GM23338 (cell line): ENCODE results near the gene NUSAP1. TPM values are rescaled to one million over a fixed set of nuclear protein-coding genes. Genes with fewer than 3 reads are reported as not detected.

Experiments used
- ATAC-seq: fragments of 200-7000 bp; cut with Tn5 transposase; 3 replicates; pipeline ENCODE4 v1.9.1; 2020
- DNase-seq: peaks from one replicate; pipeline ENCODE4 v3.0.0-alpha.2; 2015; ENCODE audit warnings: low spot score
- H2AFZ ChIP-seq: fragments of 200-600 bp; sonication (generic); 2 replicates; pipeline ENCODE4 v1.8.0; 2016; ENCODE audit warnings: antibody characterized with exemption, mild to moderate bottlenecking, moderate library complexity
- H3F3A ChIP-seq: fragments of 200-600 bp; sonication (generic); replicated peaks from 2 replicates; pipeline ENCODE4 v1.8.0; 2017; ENCODE audit warnings: antibody characterized with exemption, mixed run types, low read depth
- H3K27ac ChIP-seq: fragments of 200-600 bp; sonication (generic); 2 replicates; pipeline ENCODE4 v1.6.1; 2016; ENCODE audit warnings: low read depth
- H3K27me3 ChIP-seq: fragments of 200-600 bp; sonication (generic); 2 replicates; pipeline ENCODE4 v1.8.0; 2016; ENCODE audit warnings: mild to moderate bottlenecking, mixed run types, moderate library complexity; ENCODE audit not compliant: insufficient read depth
- H3K36me3 ChIP-seq: fragments of 200-600 bp; sonication (generic); 2 replicates; pipeline ENCODE4 v1.8.0; 2016; ENCODE audit warnings: mild to moderate bottlenecking; ENCODE audit not compliant: insufficient read depth
- H3K4me1 ChIP-seq: fragments of 200-600 bp; sonication (generic); 2 replicates; pipeline ENCODE4 v1.8.0; 2016; ENCODE audit warnings: mild to moderate bottlenecking, moderate library complexity; ENCODE audit not compliant: insufficient read depth
- H3K4me2 ChIP-seq: fragments of 200-600 bp; sonication (generic); 2 replicates; pipeline ENCODE4 v1.7.1; 2017; ENCODE audit warnings: mixed run types
- H3K4me3 ChIP-seq: fragments of 200-600 bp; sonication (generic); 2 replicates; pipeline ENCODE4 v1.6.1; 2016; ENCODE audit warnings: mixed run types
- H3K79me2 ChIP-seq: fragments of 200-600 bp; sonication (generic); replicated peaks from 2 replicates; pipeline ENCODE4 v1.8.0; 2017; ENCODE audit warnings: mild to moderate bottlenecking; ENCODE audit not compliant: insufficient read depth
- H3K9me2 ChIP-seq: fragments of 200-600 bp; sonication (generic); 2 replicates; pipeline ENCODE4 v1.8.0; 2017; ENCODE audit not compliant: insufficient read depth
- H4K20me1 ChIP-seq: fragments of 200-600 bp; sonication (generic); replicated peaks from 2 replicates; pipeline ENCODE4 v1.8.0; 2017; ENCODE audit warnings: mild to moderate bottlenecking; ENCODE audit not compliant: insufficient read depth
- H3K27ac Mint-ChIP-seq: 2 replicates; pipeline ENCODE4 v1.8.0; 2020; ENCODE audit warnings: inconsistent platforms, mild to moderate bottlenecking, moderate library complexity, mixed read lengths
- H3K27me3 Mint-ChIP-seq: 3 replicates; pipeline ENCODE4 v1.8.0; 2022; ENCODE audit warnings: low read depth, mild to moderate bottlenecking, moderate library complexity, mixed read lengths, inconsistent platforms; ENCODE audit not compliant: insufficient read depth, poor library complexity
- H3K36me3 Mint-ChIP-seq: 3 replicates; pipeline ENCODE4 v1.8.0; 2021; ENCODE audit warnings: low read depth, mild to moderate bottlenecking, inconsistent platforms, moderate library complexity, mixed read lengths
- H3K4me1 Mint-ChIP-seq: 3 replicates; pipeline ENCODE4 v1.8.0; 2020; ENCODE audit warnings: mild to moderate bottlenecking, inconsistent platforms, mixed read lengths
- H3K4me3 Mint-ChIP-seq: 3 replicates; pipeline ENCODE4 v1.8.0; 2021; ENCODE audit warnings: moderate library complexity, mild to moderate bottlenecking, inconsistent platforms, mixed read lengths
- H3K9me3 Mint-ChIP-seq: 3 replicates; pipeline ENCODE4 v1.8.0; 2020; ENCODE audit warnings: moderate library complexity, mild to moderate bottlenecking, inconsistent platforms, mixed read lengths
- CREB1 ChIP-seq: fragments of 250-450 bp; sonication (Bioruptor Pico); IDR thresholded peaks from 2 replicates; pipeline ENCODE4 v1.5.0; 2020; ENCODE audit warnings: low read depth, mild to moderate bottlenecking, moderate library complexity
- JUNB ChIP-seq: IDR thresholded peaks from one replicate; pipeline ENCODE4 v1.6.1; 2016; ENCODE audit warnings: antibody characterized with exemption; ENCODE audit not compliant: unreplicated experiment
- POLR2AphosphoS5 ChIP-seq: IDR thresholded peaks from 2 replicates; pipeline ENCODE4 v1.6.1; 2016; ENCODE audit warnings: antibody characterized with exemption, low read depth
- STAT1 ChIP-seq: IDR thresholded peaks from one replicate; pipeline ENCODE4 v1.6.1; 2016; ENCODE audit warnings: antibody characterized with exemption; ENCODE audit not compliant: unreplicated experiment
- ZNF114 ChIP-seq: fragments of 250-450 bp; sonication (Bioruptor Pico); IDR thresholded peaks from 2 replicates; pipeline ENCODE4 v1.5.0; 2020; ENCODE audit warnings: mild to moderate bottlenecking, moderate library complexity
- polyA plus RNA-seq: library from polyadenylated mRNA; unstranded; fragments of >200 nt; fragmentation: Nextera tagmentation; extraction: Ambion mirVana; gene quantifications from 2 replicates; pipeline ENCODE4 v1.2.1, GENCODE V29; 2016
- total RNA-seq: library from RNA; depleted of rRNA; stranded (reverse); fragments of >200 nt; shearing (Covaris generic); gene quantifications from 2 replicates; pipeline ENCODE4 v1.2.3, GENCODE V29; 2014
- TF ChIP-seq, protein P1 (sequence below): fragments of 250-450 bp; sonication (Bioruptor Pico); IDR thresholded peaks from 2 replicates; pipeline ENCODE4 v1.5.0; 2020; ENCODE audit warnings: mild to moderate bottlenecking, moderate library complexity
- TF ChIP-seq, protein P2 (sequence below), 2 experiments: fragments of 200-600 bp in 1 of 2; sonication (generic) in 1 of 2; conservative IDR thresholded peaks; 2 replicates each; pipeline versions ENCODE4 v1.5.1 to v1.6.1; 2016 to 2017; ENCODE audit warnings: antibody characterized with exemption in 2 of 2, low read depth in 2 of 2, mild to moderate bottlenecking in 2 of 2, moderate library complexity in 1 of 2

The NUSAP1 gene
- total and polyA plus RNA-seq, 2 experiments from 2014 or later: 126 to 272 TPM

DNA sequence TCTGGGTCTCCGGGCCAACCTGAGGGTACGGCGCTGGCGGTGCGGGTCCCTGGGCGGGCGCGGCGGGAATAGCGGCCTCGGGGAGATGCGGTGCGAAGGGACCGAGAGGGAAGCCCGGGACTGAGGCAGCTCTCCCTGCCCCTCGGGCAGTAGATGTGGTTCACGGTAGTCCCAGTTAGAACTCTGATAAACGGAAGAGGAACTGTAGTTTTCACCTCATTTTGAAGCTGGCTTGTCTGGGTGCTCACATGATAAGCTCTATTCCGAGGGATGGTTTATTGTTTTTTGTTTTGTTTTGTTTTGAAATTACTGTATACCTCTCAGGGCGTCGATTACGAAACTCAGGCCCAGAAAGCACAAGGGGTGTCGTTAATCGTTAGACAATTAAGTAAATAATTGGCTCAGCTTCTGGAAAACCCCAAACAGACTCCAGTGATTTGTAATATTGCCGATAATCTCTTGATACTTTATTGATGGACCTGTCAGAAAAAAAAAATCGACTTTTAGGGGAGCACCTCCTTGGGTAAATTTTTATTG is 413 bp downstream of the NUSAP1 start (continued):
- TF ChIP-seq, protein P1, sequence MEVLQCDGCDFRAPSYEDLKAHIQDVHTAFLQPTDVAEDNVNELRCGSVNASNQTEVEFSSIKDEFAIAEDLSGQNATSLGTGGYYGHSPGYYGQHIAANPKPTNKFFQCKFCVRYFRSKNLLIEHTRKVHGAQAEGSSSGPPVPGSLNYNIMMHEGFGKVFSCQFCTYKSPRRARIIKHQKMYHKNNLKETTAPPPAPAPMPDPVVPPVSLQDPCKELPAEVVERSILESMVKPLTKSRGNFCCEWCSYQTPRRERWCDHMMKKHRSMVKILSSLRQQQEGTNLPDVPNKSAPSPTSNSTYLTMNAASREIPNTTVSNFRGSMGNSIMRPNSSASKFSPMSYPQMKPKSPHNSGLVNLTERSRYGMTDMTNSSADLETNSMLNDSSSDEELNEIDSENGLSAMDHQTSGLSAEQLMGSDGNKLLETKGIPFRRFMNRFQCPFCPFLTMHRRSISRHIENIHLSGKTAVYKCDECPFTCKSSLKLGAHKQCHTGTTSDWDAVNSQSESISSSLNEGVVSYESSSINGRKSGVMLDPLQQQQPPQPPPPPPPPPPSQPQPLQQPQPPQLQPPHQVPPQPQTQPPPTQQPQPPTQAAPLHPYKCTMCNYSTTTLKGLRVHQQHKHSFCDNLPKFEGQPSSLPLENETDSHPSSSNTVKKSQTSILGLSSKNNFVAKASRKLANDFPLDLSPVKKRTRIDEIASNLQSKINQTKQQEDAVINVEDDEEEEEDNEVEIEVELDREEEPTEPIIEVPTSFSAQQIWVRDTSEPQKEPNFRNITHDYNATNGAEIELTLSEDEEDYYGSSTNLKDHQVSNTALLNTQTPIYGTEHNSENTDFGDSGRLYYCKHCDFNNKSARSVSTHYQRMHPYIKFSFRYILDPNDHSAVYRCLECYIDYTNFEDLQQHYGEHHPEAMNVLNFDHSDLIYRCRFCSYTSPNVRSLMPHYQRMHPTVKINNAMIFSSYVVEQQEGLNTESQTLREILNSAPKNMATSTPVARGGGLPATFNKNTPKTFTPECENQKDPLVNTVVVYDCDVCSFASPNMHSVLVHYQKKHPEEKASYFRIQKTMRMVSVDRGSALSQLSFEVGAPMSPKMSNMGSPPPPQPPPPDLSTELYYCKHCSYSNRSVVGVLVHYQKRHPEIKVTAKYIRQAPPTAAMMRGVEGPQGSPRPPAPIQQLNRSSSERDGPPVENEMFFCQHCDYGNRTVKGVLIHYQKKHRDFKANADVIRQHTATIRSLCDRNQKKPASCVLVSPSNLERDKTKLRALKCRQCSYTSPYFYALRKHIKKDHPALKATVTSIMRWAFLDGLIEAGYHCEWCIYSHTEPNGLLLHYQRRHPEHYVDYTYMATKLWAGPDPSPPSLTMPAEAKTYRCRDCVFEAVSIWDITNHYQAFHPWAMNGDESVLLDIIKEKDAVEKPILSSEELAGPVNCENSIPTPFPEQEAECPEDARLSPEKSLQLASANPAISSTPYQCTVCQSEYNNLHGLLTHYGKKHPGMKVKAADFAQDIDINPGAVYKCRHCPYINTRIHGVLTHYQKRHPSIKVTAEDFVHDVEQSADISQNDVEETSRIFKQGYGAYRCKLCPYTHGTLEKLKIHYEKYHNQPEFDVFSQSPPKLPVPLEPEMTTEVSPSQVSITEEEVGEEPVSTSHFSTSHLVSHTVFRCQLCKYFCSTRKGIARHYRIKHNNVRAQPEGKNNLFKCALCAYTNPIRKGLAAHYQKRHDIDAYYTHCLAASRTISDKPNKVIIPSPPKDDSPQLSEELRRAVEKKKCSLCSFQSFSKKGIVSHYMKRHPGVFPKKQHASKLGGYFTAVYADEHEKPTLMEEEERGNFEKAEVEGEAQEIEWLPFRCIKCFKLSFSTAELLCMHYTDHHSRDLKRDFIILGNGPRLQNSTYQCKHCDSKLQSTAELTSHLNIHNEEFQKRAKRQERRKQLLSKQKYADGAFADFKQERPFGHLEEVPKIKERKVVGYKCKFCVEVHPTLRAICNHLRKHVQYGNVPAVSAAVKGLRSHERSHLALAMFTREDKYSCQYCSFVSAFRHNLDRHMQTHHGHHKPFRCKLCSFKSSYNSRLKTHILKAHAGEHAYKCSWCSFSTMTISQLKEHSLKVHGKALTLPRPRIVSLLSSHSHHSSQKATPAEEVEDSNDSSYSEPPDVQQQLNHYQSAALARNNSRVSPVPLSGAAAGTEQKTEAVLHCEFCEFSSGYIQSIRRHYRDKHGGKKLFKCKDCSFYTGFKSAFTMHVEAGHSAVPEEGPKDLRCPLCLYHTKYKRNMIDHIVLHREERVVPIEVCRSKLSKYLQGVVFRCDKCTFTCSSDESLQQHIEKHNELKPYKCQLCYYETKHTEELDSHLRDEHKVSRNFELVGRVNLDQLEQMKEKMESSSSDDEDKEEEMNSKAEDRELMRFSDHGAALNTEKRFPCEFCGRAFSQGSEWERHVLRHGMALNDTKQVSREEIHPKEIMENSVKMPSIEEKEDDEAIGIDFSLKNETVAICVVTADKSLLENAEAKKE (CRISPR knock-in tag): no peak
- TF ChIP-seq POLR2AphosphoS5: no peak
- TF ChIP-seq, protein P2, sequence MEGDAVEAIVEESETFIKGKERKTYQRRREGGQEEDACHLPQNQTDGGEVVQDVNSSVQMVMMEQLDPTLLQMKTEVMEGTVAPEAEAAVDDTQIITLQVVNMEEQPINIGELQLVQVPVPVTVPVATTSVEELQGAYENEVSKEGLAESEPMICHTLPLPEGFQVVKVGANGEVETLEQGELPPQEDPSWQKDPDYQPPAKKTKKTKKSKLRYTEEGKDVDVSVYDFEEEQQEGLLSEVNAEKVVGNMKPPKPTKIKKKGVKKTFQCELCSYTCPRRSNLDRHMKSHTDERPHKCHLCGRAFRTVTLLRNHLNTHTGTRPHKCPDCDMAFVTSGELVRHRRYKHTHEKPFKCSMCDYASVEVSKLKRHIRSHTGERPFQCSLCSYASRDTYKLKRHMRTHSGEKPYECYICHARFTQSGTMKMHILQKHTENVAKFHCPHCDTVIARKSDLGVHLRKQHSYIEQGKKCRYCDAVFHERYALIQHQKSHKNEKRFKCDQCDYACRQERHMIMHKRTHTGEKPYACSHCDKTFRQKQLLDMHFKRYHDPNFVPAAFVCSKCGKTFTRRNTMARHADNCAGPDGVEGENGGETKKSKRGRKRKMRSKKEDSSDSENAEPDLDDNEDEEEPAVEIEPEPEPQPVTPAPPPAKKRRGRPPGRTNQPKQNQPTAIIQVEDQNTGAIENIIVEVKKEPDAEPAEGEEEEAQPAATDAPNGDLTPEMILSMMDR (conservative IDR thresholded peaks at IDR 0.05; ENCODE audit: low read depth in 2 of 2): no peak
- no peak for TF ChIP-seq JUNB
- no peak for TF ChIP-seq ZNF114 (CRISPR knock-in tag)

DNA sequence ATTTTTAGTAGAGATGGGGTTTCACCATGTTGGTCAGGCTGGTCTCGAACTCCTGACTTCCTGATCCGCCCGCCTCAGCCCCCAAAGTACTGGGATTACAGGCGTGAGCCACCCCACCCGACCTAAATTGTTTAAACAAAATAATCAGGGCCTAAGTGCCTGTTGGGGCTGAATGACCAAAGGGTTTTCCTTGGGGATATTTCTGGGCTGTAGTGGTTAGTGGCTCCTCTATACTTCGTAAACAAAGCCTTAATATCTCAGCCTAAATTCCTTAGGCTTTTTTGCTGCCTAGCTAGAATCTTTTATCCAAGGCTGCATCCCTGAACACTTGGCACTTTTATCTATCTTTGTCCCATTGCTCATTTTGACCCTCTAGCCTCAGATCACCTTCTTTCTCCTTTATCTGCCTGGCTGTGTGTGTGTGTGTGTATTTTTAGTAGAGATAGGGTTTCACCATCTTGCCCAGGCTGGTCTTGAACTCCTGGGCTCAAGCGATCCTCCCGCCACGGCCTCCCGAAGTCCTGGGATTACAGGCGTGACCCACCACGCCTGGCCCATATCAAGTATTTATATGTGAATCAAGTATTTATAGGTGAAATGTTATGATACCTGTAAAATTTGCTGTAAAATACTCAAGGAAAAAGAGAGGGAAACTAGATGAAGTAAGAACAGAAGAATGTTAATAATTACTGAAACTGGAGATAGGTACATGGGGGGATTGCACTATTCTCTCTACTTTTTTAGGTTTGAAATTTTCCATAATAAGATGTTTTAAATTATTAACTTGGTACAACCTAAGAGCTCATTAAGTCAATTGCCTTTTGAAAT is 1.8 kb downstream of the NUSAP1 start:
- peaks cover 7% of the 10 kb centered on the region for H3K27me3 Mint-ChIP-seq
- H3K4me3 Mint-ChIP-seq: peak overlapping the region; percentile 98
- H3K27ac Mint-ChIP-seq: no peak overlapping the region
- H2AFZ ChIP-seq: no peak overlapping the region
- H3K27me3 ChIP-seq: no peaks in the 10 kb centered on the region
- no peaks in the 10 kb centered on the region; the same call in 1 of the 2 replicates for H3F3A ChIP-seq
- H3K36me3 Mint-ChIP-seq: peaks cover 24% of the 10 kb centered on the region
- no peaks in the 10 kb centered on the region; the same call in 2 of the 3 replicates for H3K9me3 Mint-ChIP-seq
- H3K4me1 ChIP-seq: peaks cover 17% of the 10 kb centered on the region; the same call in 1 of the 2 replicates
- peak overlapping the region; percentile 83 for H3K4me2 ChIP-seq
- H4K20me1 ChIP-seq: peaks cover 15% of the 10 kb centered on the region
- H3K4me1 Mint-ChIP-seq: peaks cover 8% of the 10 kb centered on the region; the same call in 2 of the 3 replicates
- no peaks in the 10 kb centered on the region for H3K9me2 ChIP-seq
- DNase-seq (no peak), ATAC-seq (no peak)
- peaks cover 5% of the 10 kb centered on the region; the same call in 1 of the 2 replicates for H3K36me3 ChIP-seq
- peak overlapping the region; percentile 75 for H3K4me3 ChIP-seq
- H3K27ac ChIP-seq: no peak overlapping the region
- H3K79me2 ChIP-seq: peaks cover 79% of the 10 kb centered on the region
- no peak for TF ChIP-seq STAT1
- TF ChIP-seq CREB1: no peak
